ENCODE results near the gene ABAT. TPM values are rescaled to one million over a fixed set of nuclear protein-coding genes. Genes with fewer than 3 reads are reported as not detected.

Gene ABAT
- total and polyA plus RNA-seq, 4 donors = 4.4 to 14.0 (median 7.1) TPM

GRCh38 chr16:8656376-8656775 lies 18.0 kb upstream of the ABAT start:
- Histone ChIP-seq H3K9me3 (ENCODE audit: control insufficient read depth in 4 of 4, insufficient read depth in 3 of 4, low read length in 3 of 4) (no peaks in the 10 kb centered on the region), H3K36me3 (ENCODE audit: control insufficient read depth in 4 of 4, insufficient read depth in 4 of 4, low read length in 4 of 4) (no peaks in the 10 kb centered on the region), H3K4me3 (no peak overlapping the region), H3K27me3 (ENCODE audit: control insufficient read depth in 3 of 3, insufficient read depth in 3 of 3, low read length in 2 of 3) (no peaks in the 10 kb centered on the region), H3K27ac (ENCODE audit: low read depth in 1 of 2, low read length in 1 of 2) (no peak overlapping the region), H3K4me1 (ENCODE audit: control insufficient read depth in 5 of 5, insufficient read depth in 5 of 5, low read length in 5 of 5) (no peaks in the 10 kb centered on the region), H3K9ac (ENCODE audit: insufficient read depth in 1 of 2, low read length in 2 of 2) (no peak overlapping the region)
- no peak for ATAC-seq (ENCODE audit: insufficient read depth, low FRiP score)
- WGBS, 2 donors = 52 to 54% methylated on average over 3 of the region's 3 CpGs
- TF ChIP-seq CTCF (IDR thresholded peaks at IDR 0.05; ENCODE audit: control extremely low read depth, extremely low read depth) = no peak
- DNase-seq = no peak

- ATAC-seq (ENCODE audit: insufficient read depth, low FRiP score) = peak; percentile 69
- WGBS, 2 donors = 33 to 34% methylated on average over 13 of the region's 13 CpGs
- DNase-seq = peak; percentile 46 to 79 (median 59)
These were observed 13.5 kb upstream of the ABAT start for GRCh38 chr16:8660841-8661301.

GRCh38 chr16:8661703-8662102 lies 12.7 kb upstream of the ABAT start:
- no peaks in the 10 kb centered on the region for H3K4me1 ChIP-seq (ENCODE audit: control insufficient read depth in 5 of 5, insufficient read depth in 5 of 5, low read length in 5 of 5)
- no peaks in the 10 kb centered on the region for H3K9me3 ChIP-seq (ENCODE audit: control insufficient read depth in 4 of 4, insufficient read depth in 3 of 4, low read length in 3 of 4)
- H3K36me3 ChIP-seq (ENCODE audit: control insufficient read depth in 4 of 4, insufficient read depth in 4 of 4, low read length in 4 of 4) = peaks cover 0 to 6% (median 4%) of the 10 kb centered on the region in 4 donors
- H3K9ac ChIP-seq (ENCODE audit: insufficient read depth in 1 of 2, low read length in 2 of 2) = no peak overlapping the region
- no peaks in the 10 kb centered on the region for H3K27me3 ChIP-seq (ENCODE audit: control insufficient read depth in 3 of 3, insufficient read depth in 3 of 3, low read length in 2 of 3)
- no peak for TF ChIP-seq CTCF (IDR thresholded peaks at IDR 0.05; ENCODE audit: control extremely low read depth, extremely low read depth)
- H3K4me3 ChIP-seq = no peak overlapping the region
- 76 to 89% methylated on average over 5 of the region's 5 CpGs for WGBS, 2 donors
- H3K27ac ChIP-seq (ENCODE audit: low read depth in 1 of 2, low read length in 1 of 2) = no peak overlapping the region
- no peak for DNase-seq
- ATAC-seq (ENCODE audit: insufficient read depth, low FRiP score) = no peak

More at GRCh38 chr16:8660841-8661301, 13.5 kb upstream of the ABAT start:
- Histone ChIP-seq H3K4me3 (no peak overlapping the region), H3K27me3 (ENCODE audit: control insufficient read depth in 3 of 3, insufficient read depth in 3 of 3, low read length in 2 of 3) (no peaks in the 10 kb centered on the region), H3K36me3 (ENCODE audit: control insufficient read depth in 4 of 4, insufficient read depth in 4 of 4, low read length in 4 of 4) (peaks cover 0 to 4% (median 3%) of the 10 kb centered on the region in 4 donors), H3K27ac (ENCODE audit: low read depth in 1 of 2, low read length in 1 of 2) (no peak overlapping the region), H3K9ac (ENCODE audit: insufficient read depth in 1 of 2, low read length in 2 of 2) (no peak overlapping the region), H3K9me3 (ENCODE audit: control insufficient read depth in 4 of 4, insufficient read depth in 3 of 4, low read length in 3 of 4) (no peaks in the 10 kb centered on the region), H3K4me1 (ENCODE audit: control insufficient read depth in 5 of 5, insufficient read depth in 5 of 5, low read length in 5 of 5) (no peaks in the 10 kb centered on the region)
- peak; percentile 80 for TF ChIP-seq CTCF (IDR thresholded peaks at IDR 0.05; ENCODE audit: control extremely low read depth, extremely low read depth)
